ENCODE data around the gene BABAM2.

Gene BABAM2

GRCh38 chr2:28357948-28358667 is 467.6 kb downstream of the BABAM2 start:
- 81 to 93% methylated on average over 9 to 12 of the region's 19 CpGs for WGBS, 2 experiments (ENCODE audit: insufficient coverage in 2 of 2)
- Histone ChIP-seq H3K4me1 (ENCODE audit: control insufficient read depth, insufficient read depth, low read length, poor library complexity, severe bottlenecking) (peaks cover 42% of the 10 kb centered on the region), H3K36me3 (ENCODE audit: control insufficient read depth, insufficient read depth, low read length) (no peaks in the 10 kb centered on the region), H3K4me3 (ENCODE audit: extremely low read depth, insufficient read depth, low read length, poor library complexity, severe bottlenecking) (no peak overlapping the region), H3K27ac (ENCODE audit: low read depth, low read length, severe bottlenecking) (no peak overlapping the region), H3K9me3 (ENCODE audit: control insufficient read depth, low read length) (no peaks in the 10 kb centered on the region)

GRCh38 chr2:28358668-28359201 is 468.2 kb downstream of the BABAM2 start:
- Histone ChIP-seq H3K4me1 (ENCODE audit: control insufficient read depth, insufficient read depth, low read length, poor library complexity, severe bottlenecking) (peaks cover 48% of the 10 kb centered on the region), H3K36me3 (ENCODE audit: control insufficient read depth, insufficient read depth, low read length) (no peaks in the 10 kb centered on the region), H3K27ac (ENCODE audit: low read depth, low read length, severe bottlenecking) (no peak overlapping the region), H3K4me3 (ENCODE audit: extremely low read depth, insufficient read depth, low read length, poor library complexity, severe bottlenecking) (no peak overlapping the region), H3K9me3 (ENCODE audit: control insufficient read depth, low read length) (no peaks in the 10 kb centered on the region)
- WGBS, 2 experiments (ENCODE audit: insufficient coverage in 2 of 2): 94 to 98% methylated on average over 4 to 6 of the region's 7 CpGs

- Histone ChIP-seq H3K4me3 (ENCODE audit: extremely low read depth, insufficient read depth, low read length, poor library complexity, severe bottlenecking) (no peak overlapping the region), H3K9me3 (ENCODE audit: control insufficient read depth, low read length) (no peaks in the 10 kb centered on the region), H3K27ac (ENCODE audit: low read depth, low read length, severe bottlenecking) (no peak overlapping the region), H3K4me1 (ENCODE audit: control insufficient read depth, insufficient read depth, low read length, poor library complexity, severe bottlenecking) (peaks cover 51% of the 10 kb centered on the region), H3K36me3 (ENCODE audit: control insufficient read depth, insufficient read depth, low read length) (no peaks in the 10 kb centered on the region)
- WGBS, 2 experiments (ENCODE audit: insufficient coverage in 2 of 2): 90 to 93% methylated on average over 19 to 24 of the region's 28 CpGs
Measured at GRCh38 chr2:28359222-28360057, 468.9 kb downstream of the BABAM2 start.

- no peak overlapping the region for H3K27ac ChIP-seq (ENCODE audit: low read depth, low read length, severe bottlenecking)
- H3K36me3 ChIP-seq (ENCODE audit: control insufficient read depth, insufficient read depth, low read length): no peaks in the 10 kb centered on the region
- WGBS, 2 experiments (ENCODE audit: insufficient coverage in 2 of 2): 96 to 99% methylated on average over 11 to 14 of the region's 16 CpGs
- no peaks in the 10 kb centered on the region for H3K9me3 ChIP-seq (ENCODE audit: control insufficient read depth, low read length)
- peaks cover 50% of the 10 kb centered on the region for H3K4me1 ChIP-seq (ENCODE audit: control insufficient read depth, insufficient read depth, low read length, poor library complexity, severe bottlenecking)
- no peak overlapping the region for H3K4me3 ChIP-seq (ENCODE audit: extremely low read depth, insufficient read depth, low read length, poor library complexity, severe bottlenecking)
Measured at GRCh38 chr2:28360058-28360717, 469.7 kb downstream of the BABAM2 start.

- peak overlapping the region; percentile 13 for H3K27ac ChIP-seq (ENCODE audit: low read depth, low read length, severe bottlenecking)
- no peaks in the 10 kb centered on the region for H3K9me3 ChIP-seq (ENCODE audit: control insufficient read depth, low read length)
- 74 to 85% methylated on average over 8 to 12 of the region's 12 CpGs for WGBS, 2 experiments (ENCODE audit: insufficient coverage in 2 of 2)
- peaks cover 50% of the 10 kb centered on the region for H3K4me1 ChIP-seq (ENCODE audit: control insufficient read depth, insufficient read depth, low read length, poor library complexity, severe bottlenecking)
- no peak overlapping the region for H3K4me3 ChIP-seq (ENCODE audit: extremely low read depth, insufficient read depth, low read length, poor library complexity, severe bottlenecking)
- no peaks in the 10 kb centered on the region for H3K36me3 ChIP-seq (ENCODE audit: control insufficient read depth, insufficient read depth, low read length)
Measured at GRCh38 chr2:28360718-28361293, 470.3 kb downstream of the BABAM2 start.

- Histone ChIP-seq H3K36me3 (ENCODE audit: control insufficient read depth, insufficient read depth, low read length) (no peaks in the 10 kb centered on the region), H3K4me1 (ENCODE audit: control insufficient read depth, insufficient read depth, low read length, poor library complexity, severe bottlenecking) (peaks cover 53% of the 10 kb centered on the region), H3K27ac (ENCODE audit: low read depth, low read length, severe bottlenecking) (no peak overlapping the region), H3K4me3 (ENCODE audit: extremely low read depth, insufficient read depth, low read length, poor library complexity, severe bottlenecking) (no peak overlapping the region), H3K9me3 (ENCODE audit: control insufficient read depth, low read length) (no peaks in the 10 kb centered on the region)
- WGBS, 2 experiments (ENCODE audit: insufficient coverage in 2 of 2): 77 to 89% methylated on average over 6 to 8 of the region's 12 CpGs
Measured at GRCh38 chr2:28361991-28362710, 471.6 kb downstream of the BABAM2 start.

GRCh38 chr2:28362991-28363521 is 472.5 kb downstream of the BABAM2 start:
- WGBS, 2 experiments (ENCODE audit: insufficient coverage in 2 of 2): 60% methylated on average over 10 to 14 of the region's 15 CpGs
- Histone ChIP-seq H3K36me3 (ENCODE audit: control insufficient read depth, insufficient read depth, low read length) (no peaks in the 10 kb centered on the region), H3K9me3 (ENCODE audit: control insufficient read depth, low read length) (no peaks in the 10 kb centered on the region), H3K27ac (ENCODE audit: low read depth, low read length, severe bottlenecking) (no peak overlapping the region), H3K4me1 (ENCODE audit: control insufficient read depth, insufficient read depth, low read length, poor library complexity, severe bottlenecking) (peaks cover 61% of the 10 kb centered on the region), H3K4me3 (ENCODE audit: extremely low read depth, insufficient read depth, low read length, poor library complexity, severe bottlenecking) (no peak overlapping the region)

GRCh38 chr2:28363686-28364280 is 473.3 kb downstream of the BABAM2 start:
- 88 to 89% methylated on average over 7 to 9 of the region's 11 CpGs for WGBS, 2 experiments (ENCODE audit: insufficient coverage in 2 of 2)
- H3K27ac ChIP-seq (ENCODE audit: low read depth, low read length, severe bottlenecking): no peak overlapping the region
- H3K9me3 ChIP-seq (ENCODE audit: control insufficient read depth, low read length): no peaks in the 10 kb centered on the region
- no peak overlapping the region for H3K4me3 ChIP-seq (ENCODE audit: extremely low read depth, insufficient read depth, low read length, poor library complexity, severe bottlenecking)
- H3K36me3 ChIP-seq (ENCODE audit: control insufficient read depth, insufficient read depth, low read length): no peaks in the 10 kb centered on the region
- peaks cover 66% of the 10 kb centered on the region for H3K4me1 ChIP-seq (ENCODE audit: control insufficient read depth, insufficient read depth, low read length, poor library complexity, severe bottlenecking)

- 96% methylated on average over 3 of the region's 3 CpGs; no CpG with 5 or more reads in 1 of the 2 experiments for whole genome bisulfite sequencing, 2 experiments (ENCODE audit: insufficient coverage in 2 of 2)
- no peaks in the 10 kb centered on the region for H3K9me3 ChIP-seq (ENCODE audit: control insufficient read depth, low read length)
- H3K27ac ChIP-seq (ENCODE audit: low read depth, low read length, severe bottlenecking): no peak overlapping the region
- H3K4me3 ChIP-seq (ENCODE audit: extremely low read depth, insufficient read depth, low read length, poor library complexity, severe bottlenecking): no peak overlapping the region
- peaks cover 67% of the 10 kb centered on the region for H3K4me1 ChIP-seq (ENCODE audit: control insufficient read depth, insufficient read depth, low read length, poor library complexity, severe bottlenecking)
- no peaks in the 10 kb centered on the region for H3K36me3 ChIP-seq (ENCODE audit: control insufficient read depth, insufficient read depth, low read length)
Measured at GRCh38 chr2:28364610-28365009, 474.1 kb downstream of the BABAM2 start.

Measured in mesodermal cell (in vitro differentiated cells).